GM10248 (cell line): Measurements from ENCODE around the gene NGF.

ENCODE experiments used
- CTCF ChIA-PET: fragments of 300-600 bp; sonication (Branson Sonifier 250); formaldehyde crosslinking; extraction: SDS; loops from one replicate; lab custom pipeline; 2021; ENCODE audit warnings: antibody characterized with exemption; lab: Yijun Ruan, JAX
- POLR2A ChIA-PET: fragments of 350-650 bp; sonication (Branson Sonifier 250); formaldehyde crosslinking; extraction: SDS; loops from one replicate; lab custom pipeline; 2020; ENCODE audit warnings: antibody characterized with exemption; lab: Yijun Ruan, JAX
- DNase-seq: peaks from one replicate; pipeline ENCODE4 v3.0.0; 2012; ENCODE audit errors: extremely low spot score
- CTCF ChIP-seq: IDR thresholded peaks from 2 replicates; pipeline ENCODE4 v1.5.1; 2012; ENCODE audit warnings: mild to moderate bottlenecking, low read depth; ENCODE audit errors: extremely low read depth, missing control alignments, control extremely low read depth

NGF gene

DNA sequence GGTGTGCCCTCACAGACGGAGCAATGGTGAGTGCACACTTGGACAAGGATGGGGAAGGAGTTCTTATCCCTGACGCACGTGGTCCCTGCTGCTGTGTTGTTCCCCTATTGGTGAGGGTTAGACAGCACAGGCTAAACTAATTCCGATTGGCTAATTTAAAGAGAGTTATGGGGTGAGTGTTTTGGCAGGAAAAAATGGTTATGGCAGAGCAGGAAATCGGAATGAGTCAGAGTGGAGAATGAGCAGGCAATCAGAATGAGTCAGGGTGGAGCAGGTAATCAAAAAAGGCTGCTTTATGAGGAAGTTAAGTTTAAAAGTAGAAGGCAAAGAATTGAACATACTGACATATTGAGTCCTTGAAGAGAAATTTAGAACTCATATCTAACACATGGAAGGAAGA, 100.5 kb downstream of the NGF start:
- no peak for TF ChIP-seq CTCF
- DNase-seq, result no peak
- POLR2A ChIA-PET, result no interaction called here
- CTCF ChIA-PET, result no interaction called here

- POLR2A ChIA-PET, result no interaction called here
- CTCF ChIA-PET, result no interaction called here
- TF ChIP-seq CTCF, result no peak
- no peak for DNase-seq
These were observed 101.0 kb downstream of the NGF start for GRCh38 chr1:115237023-115237422.
